Fibroblast of peridontal ligament (primary cell): ENCODE measurements around the gene TOP3A.

Source experiments
- DNase-seq: peaks from one replicate; pipeline ENCODE4 v3.0.0-alpha.2; 2010; ENCODE audit errors: extremely low read depth

TOP3A gene

GRCh38 chr17:18253947-18254821, 60.6 kb downstream of the TOP3A start:
- DNase-seq: no peak

GRCh38 chr17:18253187-18253884, 61.5 kb downstream of the TOP3A start:
- DNase-seq: no peak

- DNase-seq: no peak
These were observed 62.6 kb downstream of the TOP3A start for GRCh38 chr17:18252160-18252559.

- no peak for DNase-seq
These were observed 63.6 kb downstream of the TOP3A start for GRCh38 chr17:18251204-18251603.

GRCh38 chr17:18250708-18251107, 64.1 kb downstream of the TOP3A start:
- DNase-seq: no peak

DNA sequence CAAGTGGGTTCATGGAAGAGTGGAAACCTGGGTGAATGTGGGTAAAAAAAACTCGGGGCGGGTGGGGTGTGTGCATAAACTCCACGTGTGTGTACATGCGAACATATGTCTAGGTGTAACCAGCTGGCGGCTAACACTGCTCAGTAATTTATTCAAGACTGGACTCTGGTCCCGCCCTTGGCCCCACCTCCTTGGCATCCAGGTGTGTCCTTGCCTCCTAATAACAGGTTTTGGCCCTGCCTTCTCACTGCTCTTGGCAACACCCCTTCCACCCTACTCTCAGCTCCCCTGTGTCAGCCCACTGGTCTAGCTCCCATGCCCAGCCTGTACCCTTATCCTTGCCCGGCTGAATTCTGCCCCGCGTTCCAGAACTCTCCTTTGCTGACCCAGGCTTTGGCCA, 64.5 kb downstream of the TOP3A start:
- DNase-seq: no peak

DNA sequence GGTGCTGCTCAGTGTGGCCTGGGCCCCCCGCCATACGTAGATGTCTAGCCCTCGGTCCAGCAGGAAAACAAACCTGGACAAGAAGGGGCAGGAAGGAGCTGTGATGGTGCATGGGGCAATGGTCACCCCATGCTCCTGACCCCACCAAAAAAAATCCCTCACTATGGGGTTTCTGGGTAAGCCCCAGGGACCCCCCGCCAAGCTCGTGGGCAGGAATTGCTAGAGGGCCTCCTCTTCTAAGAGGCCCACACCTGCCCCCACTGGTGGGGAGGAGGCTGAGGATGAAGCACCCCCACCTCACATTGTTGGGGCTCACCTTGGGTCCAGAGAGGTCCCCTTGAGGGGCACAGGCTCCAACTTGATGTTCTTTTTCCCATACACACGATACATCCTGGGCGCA, 66.0 kb downstream of the TOP3A start:
- DNase-seq: no peak

DNA sequence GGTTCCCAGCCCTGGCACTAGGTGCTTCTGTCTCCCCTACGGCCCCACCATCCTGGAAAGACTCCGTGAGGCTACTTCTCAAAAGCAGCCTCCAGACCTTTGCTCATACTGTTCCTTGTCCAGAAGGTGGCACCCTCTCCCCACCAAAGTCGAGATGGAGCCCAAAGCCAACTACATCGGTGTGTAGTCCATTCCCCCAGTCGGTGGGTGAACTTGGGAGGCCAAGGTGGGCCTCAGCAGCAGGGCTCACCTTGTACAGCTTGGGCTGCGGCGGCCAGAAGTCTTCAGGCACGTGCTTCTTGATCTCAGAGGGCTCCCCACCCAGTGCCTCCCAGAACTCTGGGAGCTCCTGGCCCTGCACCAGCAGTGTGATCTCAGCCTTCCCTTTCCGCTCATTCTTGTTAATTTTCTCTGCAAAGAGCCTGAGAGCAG, 66.5 kb downstream of the TOP3A start:
- DNase-seq: peak; percentile 70

- DNase-seq: no peak
These were observed 67.2 kb downstream of the TOP3A start for GRCh38 chr17:18247613-18248001.

DNA sequence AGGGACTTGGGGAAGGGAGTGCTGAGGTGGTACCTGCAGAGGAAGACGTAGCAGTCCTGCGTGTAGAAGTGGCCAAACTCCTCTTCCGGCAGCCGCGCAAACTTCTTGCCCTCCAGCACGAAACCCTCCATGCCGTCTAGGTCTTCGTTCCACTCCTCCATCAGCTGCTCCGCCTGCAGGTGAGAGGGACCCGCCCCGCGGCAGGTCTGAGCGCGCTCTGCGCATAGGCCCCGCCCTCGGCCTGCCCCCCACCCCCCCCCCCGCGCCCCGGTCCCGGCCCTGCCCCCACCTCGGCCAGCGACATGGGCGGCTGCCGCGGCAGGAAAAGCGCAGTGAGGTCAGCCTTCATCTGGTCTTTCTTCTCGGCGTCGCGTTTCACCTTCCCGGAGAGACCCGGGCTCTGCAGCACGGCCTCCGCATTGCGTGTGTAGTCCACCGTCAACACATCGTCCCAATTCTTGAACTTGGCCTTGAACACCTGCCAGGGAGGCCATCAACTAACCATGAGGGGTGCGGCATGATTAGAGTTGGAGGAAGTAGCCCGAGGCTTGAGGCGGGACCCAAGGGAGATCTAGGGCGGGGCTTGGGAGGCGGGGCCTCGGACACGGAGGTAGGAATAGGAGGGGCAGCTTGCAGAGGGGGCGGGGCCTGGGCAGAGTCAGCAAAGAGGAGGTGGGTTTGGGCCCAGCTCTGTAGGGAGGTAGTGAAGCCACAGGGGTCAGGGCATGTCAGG, 67.7 kb downstream of the TOP3A start:
- no peak for DNase-seq

- DNase-seq: no peak
These were observed 68.6 kb downstream of the TOP3A start for GRCh38 chr17:18246109-18246725.

- no peak for DNase-seq
These were observed 69.6 kb downstream of the TOP3A start for GRCh38 chr17:18245038-18245776.

GRCh38 chr17:18241229-18241871, 73.4 kb downstream of the TOP3A start:
- DNase-seq: no peak

- DNase-seq: no peak
These were observed 74.3 kb downstream of the TOP3A start for GRCh38 chr17:18240449-18240848.

DNA sequence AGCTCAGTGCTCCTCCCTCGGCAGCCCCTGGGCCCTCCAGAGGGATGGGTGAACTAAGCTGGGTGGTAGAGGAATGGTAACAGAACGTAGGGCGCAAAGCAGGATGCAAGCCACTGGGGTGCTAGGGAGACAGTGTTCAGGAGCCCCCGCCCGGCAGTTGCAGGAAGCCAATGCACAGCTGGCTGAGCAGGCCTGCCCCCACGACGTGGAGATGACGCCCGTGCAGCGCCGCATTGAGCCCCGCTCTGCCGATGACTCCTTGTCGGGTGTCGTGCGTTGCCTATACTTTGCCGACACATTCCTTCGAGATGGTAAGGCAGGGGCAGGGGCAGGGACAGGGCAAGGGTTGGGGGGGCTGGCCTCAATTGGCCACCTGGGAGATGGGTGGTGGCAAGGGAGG, 76.5 kb downstream of the TOP3A start:
- DNase-seq: no peak

- no peak for DNase-seq
These were observed 77.3 kb downstream of the TOP3A start for GRCh38 chr17:18237461-18237860.

GRCh38 chr17:18236494-18236893, 78.3 kb downstream of the TOP3A start:
- DNase-seq: no peak

GRCh38 chr17:18235743-18236256, 79.0 kb downstream of the TOP3A start:
- DNase-seq: peak; percentile 34

- no peak for DNase-seq
These were observed 79.9 kb downstream of the TOP3A start for GRCh38 chr17:18234853-18235380.

GRCh38 chr17:18233803-18234518, 80.8 kb downstream of the TOP3A start:
- DNase-seq: no peak
